CD4-positive, alpha-beta T cell treated with Interleukin-1 beta for 1 hour (primary cell): Measurements from ENCODE around the gene CCDC160.
"Not testable (repeated sequence)": the region's sequence is repeated elsewhere in the genome, so short reads cannot be mapped to it uniquely, and the experiment has no call there.

Experiments
- DNase-seq, 2 donors: peaks; one replicate each; pipeline ENCODE4 v3.0.0-alpha.2; 2020 to 2022

The CCDC160 gene

DNA sequence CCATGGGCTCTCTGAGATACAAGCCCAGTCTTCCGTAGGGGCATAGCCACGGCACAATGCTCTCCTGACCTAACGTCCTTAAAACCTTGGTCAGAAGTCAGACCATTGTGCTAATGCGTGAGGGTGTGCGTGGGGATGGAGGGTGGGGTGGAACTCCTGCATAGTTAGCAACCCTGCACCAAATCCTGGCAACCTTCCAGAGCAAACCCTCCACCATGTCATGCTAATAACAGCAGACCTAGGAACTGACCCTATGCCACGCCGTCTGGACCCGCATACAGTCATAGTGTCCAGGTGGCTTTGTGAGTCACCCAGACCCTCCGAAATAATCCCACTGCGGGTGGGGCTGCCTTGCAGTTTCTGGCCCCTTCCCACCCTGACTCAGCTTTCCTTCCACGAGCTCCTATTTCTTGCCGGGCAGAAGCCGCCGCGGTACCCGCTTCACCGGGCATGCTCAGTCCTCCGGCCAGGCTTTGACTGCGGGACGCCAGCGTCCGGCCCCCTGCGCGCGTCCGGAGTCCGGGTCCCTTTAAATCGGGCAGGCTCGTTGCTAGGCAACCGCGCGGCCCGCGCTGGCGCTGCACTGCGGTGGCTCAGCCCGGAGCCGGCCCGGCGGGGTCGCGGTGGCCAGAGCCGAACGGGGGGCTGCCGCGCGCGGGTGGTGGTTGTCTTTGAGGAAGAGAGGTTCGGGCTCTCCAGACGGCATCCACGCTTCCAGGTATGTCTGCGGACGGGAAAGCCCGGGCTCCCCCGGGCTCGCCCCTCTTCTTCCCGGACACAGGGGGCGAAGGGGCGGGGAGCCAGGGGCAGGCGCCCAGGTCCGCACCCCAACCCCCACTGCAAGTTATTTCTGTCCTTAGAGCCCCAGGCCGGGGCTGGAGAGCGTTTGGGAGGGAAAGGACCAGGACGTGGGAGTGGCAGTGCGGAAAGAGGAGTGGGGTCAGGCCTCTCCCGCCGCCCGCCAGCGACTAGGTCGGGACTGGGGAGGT is at the start of gene CCDC160:
Gene CCDC160, plus strand, starts transcription at position 557 of the 989 bp plus-strand sequence. CDS start 7,619 bp downstream, outside the sequence.
- DNase-seq, result no peak

DNA sequence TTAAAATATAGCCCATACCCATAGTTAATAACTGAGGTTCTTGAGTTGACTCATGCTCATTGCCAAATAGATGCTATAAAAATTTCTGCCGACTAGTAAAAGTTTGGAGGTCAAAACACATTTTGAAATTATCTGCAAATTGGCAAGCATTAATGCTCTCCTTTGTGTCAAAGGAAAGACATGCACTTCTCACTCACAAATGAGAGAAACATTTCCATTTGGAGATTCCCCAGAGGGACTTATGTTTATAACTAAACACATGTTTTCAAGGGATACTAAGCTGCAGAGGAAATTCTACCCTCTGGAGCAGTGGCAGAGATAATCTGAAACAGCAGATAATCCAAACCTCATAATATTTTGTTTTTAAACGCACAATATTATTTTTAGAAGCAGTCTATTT is 45.7 kb upstream of the CCDC160 start:
- DNase-seq, result no peak

DNA sequence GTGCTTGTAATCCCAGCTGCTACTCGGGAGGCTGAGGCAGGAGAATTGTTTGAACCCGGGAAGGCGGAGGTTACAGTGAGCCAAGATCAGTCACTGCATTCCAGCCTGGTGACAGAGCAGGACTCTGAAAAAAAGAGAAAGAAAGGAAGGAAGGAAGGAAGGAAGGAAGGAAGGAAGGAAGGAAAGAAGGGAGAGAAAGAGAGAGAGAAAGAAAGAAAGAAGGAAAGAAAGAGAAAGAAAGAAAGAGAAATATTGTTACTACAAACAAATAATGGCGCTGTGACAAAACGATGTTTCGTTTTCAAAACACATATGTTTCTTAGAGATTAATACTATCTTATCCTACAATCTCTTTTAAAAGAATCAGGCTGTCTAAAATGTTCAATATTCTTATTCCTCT is 42.1 kb upstream of the CCDC160 start:
- no peak for DNase-seq

DNA sequence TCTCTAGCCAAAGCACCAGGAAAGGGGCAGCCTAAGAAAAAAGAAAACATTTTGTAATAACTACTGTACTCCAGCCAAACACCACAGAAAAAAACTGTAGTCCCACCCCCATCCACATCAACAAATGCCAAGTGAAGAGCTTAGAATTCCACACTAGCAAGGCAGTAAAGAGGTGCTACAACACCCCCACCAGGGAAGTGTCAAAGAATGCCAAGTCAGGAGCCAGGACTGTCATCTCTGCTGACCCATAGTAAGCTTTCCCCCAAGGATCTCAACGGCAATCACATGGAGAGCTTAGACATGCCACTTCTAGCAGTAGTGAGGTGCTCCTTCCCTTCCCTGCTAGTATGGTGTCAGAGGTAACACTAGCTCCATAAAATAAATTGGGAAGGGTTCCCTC is 34.4 kb upstream of the CCDC160 start:
- DNase-seq, result no peak

DNA sequence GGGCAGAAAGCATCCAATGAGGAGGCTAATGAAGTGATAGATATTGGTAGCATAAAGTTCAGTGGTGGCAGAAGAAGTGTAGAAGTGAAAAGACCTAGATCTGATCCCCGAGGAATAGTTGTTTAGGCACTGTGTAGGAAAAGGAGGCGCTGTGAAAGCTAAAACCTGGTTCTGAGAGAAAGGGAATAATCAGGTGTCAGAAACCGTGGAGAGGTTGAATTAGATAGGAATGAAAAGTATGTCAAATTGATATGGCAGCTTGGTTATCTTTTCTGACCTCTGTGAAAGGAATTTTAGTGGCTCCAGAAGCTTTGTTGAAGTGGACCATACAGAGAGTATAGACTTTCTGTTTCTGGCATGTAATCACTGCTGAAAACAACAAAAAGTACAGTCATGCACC is 30.8 kb upstream of the CCDC160 start:
- no peak for DNase-seq

DNA sequence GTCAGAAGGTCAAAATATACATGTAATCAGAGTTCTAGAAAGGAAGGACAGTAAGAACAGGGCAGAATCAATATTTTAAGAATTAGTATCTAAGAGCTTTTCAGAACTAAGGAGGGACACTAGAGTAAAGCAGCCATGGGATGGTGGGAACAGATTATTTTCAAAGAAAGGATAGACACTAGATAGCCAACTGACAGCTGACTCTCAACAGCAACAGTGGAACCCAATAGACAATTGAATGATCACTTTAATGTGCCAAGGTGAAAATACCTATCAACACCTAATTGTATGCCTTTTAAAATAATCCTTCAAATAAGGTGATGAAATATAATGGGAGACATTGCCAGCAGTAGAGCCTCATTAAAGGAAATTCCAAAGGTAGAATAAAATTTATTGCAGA is 26.5 kb upstream of the CCDC160 start:
- no peak for DNase-seq

DNA sequence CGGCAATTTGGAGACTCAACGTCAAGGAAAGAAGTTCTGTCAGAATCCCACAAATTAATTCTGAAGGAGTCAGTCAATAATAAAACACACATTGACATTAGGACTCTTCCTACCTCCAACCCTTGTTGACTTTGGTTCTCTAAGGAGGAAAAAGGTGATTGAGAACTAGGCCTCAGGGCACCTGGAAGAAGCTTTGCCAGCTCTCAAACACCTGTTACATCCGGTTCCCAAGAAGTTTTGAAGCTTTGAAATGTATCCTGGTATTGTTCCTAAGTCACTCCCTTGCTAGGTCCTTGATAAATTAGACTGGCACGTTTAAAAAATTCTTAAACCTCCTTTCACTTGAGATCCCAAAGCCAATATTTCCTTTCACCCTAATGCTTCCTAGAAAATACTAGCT is 1.7 kb upstream of the CCDC160 start:
- no peak for DNase-seq

DNA sequence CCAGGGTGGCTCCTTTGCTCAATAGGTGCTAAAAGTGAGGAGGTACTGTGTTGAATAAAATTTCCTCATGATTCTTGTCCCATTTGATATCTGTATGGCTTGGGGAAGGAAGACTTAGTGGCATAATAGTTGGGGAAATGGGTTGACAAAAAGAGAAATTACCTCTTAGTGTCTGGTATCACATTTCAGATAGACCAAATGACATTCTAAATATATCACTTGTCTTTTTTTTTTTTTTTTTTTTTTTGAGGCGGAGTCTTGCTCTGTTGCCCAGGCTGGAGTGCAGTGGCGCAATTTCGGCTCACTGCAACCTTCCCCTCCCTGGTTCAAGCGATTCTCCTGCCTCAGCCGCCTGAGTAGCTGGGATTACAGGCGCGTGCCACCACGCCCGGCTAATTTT is 1.2 kb downstream of the CCDC160 start:
- not testable (repeated sequence) for DNase-seq

DNA sequence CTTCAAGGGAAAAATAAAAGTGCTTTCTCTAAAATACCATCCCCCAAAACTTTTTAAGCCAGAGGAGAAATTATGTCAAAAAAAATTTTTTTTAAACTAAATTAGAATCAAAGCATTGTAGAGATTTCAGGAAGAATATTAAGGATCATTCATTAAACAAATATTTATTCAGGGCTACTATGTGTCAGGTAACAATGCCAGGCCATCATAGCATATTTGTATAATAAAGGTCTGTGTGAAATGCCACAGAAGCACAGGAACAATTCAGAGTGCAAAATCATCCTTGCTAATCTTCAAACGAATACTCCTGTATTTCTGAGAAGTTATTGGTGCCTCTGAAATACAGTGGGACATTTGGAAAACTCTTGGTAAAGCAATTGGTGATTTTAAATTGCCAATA is 2.0 kb downstream of the CCDC160 start:
- DNase-seq, result no peak

DNA sequence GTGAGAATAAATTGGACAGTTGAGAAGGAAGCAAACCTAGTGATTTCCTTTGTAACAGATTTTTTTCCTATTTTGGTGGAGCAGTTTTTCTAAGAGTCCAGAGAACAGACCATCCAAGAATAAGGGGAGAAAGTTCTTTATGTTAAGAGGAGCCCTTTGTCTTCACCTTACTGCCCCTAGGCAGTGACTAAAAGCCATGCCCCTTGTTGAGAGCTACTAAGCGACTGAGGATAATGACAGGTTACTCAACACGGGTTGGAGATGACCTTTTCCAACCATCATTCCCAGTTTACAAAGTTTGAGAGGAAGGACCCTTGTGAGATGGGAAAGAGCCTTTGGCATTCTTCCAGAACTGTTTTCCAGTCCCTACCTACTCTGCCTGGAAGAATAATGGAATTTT is 3.2 kb downstream of the CCDC160 start:
- no peak for DNase-seq

DNA sequence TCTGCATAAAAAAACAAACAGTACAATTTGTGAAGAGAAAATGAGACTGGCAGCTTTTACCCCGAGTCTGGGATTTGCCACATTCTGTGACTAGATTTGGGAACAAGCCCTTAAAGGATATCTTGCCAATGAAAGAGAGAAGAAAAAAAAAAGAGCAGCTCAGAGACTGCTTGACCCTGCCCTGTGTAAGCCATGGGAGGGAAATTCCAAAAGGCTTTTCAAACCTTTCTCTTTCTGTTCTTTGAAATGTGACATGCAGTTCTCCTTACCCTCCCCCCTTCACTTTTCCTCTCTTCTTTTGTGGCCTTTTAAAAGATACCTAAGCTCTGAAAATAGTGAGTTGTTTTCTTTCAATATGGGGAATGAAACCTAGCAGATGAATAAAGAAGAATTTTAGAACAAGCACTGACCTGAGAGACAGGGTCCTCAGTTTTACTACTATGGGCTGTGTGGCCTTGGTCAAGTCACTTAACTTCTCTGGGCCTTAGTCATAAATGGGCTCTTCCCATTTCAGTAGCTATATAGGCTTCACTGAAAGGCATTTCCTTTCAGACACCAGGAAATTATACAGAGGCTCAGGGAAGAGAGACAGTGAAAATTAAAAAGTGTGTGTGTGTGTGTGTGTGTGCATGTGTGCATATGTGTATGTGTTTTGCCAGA is 5.1 kb downstream of the CCDC160 start:
- no peak for DNase-seq

DNA sequence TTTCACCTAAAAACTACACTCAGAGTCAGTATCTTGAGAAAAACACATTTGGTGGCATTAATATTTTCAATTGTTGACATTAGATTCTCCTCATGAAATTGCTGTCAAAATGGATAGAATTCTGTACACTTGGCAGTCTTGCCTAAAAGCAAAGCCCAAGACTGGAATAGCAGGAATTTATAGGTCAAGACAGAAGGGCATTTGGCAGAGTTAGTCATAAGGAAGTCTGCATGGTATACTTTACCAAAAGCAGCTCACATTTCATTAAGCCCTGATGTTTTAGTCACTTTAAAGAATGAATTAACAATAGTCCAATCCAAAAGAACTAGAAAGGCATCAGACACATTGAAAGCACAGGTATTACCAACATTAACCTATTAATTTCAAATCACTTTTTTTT is 7.1 kb downstream of the CCDC160 start:
- DNase-seq, result no peak

DNA sequence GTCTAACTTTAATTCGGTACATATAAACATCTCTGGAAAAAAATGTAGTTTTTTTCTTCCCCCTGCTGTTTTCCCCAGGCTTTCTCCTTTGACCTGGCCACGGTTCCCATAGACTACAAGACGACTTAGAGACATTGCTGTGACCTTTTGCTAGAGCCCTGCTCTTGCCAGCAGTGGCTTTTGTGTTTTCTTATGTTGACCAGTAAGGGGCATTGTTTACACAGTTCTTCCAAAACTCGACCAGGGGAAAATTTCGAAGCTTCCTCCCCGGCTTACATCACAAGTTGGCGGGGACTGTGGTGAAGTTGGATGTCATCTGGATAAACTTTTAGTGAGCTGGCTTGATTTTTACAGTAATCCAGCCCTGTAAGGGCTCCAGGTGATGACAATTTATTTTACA is 9.3 kb downstream of the CCDC160 start:
- no peak for DNase-seq

DNA sequence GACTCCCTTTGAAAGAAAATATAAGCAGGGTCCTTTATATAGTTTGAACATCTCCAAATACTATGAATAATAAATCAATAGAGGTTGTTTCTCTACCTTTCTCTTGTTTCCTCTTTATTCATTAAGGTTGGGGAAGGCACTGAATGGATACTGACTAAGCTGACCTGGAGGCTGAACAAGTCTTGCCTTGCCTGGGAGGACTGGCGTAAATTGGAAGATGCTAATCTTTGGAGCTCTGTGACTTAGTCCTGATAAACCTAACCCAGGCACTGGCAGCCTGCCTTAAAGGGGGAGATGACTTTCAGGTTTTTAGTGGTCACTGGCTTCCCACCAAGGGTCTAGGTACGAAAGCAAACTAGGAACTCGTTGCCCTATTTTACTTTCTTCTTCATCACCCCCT is 10.5 kb downstream of the CCDC160 start:
- DNase-seq, result no peak

DNA sequence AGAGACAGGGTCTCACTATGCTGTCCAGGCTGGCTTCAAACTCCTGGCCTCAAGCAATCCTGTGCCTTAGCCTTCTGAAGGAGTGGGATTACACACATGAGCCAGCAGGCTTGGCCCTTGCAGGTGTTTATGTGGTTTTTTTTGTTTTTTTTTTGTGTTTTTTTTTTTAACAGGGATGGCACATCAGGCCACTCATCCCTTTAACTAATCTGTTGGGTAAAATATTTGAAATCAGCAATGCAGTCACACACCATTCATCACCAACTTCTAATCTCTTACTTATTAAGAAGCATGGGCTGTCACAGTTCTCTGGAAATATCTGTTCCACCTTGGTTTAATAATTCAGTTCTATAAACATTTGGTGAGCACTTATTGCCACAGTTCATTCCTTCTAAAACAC is 12.3 kb downstream of the CCDC160 start:
- DNase-seq, result no peak

DNA sequence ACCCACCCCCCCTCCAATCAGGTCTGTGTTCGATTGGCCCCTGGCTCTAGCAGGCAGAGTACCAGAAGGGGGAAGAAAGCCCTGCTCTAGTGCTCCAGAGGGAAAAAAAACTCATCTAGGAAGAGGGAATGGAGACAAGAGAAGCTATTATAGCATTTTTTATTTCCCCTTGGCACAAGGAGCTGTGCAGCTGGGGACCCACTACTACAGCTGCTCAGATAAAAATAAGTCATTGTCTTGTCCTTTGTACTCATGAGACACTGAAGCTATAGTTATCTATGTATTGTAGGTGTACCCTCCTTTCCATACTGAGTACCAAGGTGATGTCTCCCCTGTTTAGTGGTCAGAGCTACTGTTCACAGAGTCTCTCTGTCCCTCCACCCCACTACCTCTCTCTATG is 14.3 kb downstream of the CCDC160 start:
- no peak for DNase-seq

DNA sequence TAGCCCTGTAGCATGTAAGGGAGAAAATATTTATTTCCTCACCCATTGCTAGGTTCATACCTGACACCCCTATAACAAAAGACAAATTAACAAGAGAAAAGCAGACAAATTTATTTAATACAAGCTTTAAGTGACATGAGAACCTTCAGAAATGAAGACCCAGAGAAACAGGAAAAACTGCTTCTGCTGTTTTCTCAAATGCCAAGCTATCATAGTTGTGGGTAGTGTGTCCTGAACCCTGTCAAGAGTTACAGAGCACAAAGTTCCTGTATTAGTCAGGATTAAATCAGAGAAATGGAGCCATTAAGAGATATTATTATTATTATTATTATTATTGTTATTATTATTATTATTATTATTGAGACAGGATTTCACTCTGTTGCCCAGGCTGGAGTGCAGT is 17.5 kb downstream of the CCDC160 start:
- DNase-seq, result no peak

DNA sequence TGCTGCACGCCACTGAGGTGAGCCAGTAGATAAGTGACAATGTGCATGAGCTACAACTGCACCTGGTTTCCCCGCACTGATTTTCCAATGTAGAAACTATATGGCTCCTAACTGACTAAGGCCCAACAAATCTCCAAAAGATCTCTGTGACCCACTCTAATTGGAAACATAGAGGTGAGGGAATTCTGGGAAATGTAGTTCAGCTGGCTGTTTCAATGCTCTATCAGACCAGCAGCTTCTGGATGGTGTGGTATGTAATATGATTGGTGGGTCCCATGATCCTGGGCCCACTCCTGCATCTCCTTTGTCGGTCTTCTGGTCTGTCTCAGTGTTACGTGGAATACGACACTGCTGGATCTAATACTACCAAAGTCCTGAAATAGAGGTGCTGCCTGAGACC is 18.6 kb downstream of the CCDC160 start:
- no peak for DNase-seq

DNA sequence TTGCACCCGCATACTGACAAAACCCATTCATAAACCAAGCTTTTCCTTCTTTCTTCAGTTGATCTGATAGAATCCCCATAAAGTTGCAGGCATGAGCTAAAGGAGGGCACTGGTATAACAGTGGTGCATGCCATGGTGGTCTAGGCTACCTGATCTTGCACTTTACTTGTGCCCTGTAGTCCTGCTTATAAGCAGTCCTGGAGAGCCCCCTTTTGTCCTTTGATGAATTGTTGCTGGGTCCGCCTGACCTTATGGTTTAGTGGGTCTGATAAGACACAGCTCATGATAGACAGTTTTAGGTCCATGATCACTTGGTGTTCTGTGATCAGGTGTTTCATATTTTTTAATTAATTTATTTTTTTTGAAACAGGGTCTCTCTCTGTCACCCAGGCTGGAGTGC is 19.7 kb downstream of the CCDC160 start:
- DNase-seq, result no peak

DNA sequence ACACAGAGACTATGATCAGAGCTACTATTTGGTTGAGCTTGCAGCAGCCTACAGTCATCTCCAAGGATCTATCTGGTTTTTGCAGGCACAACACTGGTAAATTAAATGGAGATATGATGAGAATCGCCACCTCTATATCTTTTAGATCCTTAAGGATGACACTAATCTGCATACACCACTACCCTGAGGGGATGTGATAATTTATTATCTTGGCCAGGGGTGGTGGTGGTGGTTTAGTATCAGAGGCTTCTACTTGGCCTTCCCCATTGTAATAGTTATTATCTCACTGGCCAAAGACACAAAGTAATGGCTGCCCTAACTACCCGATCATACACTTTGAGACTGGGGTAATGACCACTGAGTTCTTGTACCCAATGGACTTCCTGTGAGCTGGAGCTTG is 21.2 kb downstream of the CCDC160 start:
- no peak for DNase-seq

DNA sequence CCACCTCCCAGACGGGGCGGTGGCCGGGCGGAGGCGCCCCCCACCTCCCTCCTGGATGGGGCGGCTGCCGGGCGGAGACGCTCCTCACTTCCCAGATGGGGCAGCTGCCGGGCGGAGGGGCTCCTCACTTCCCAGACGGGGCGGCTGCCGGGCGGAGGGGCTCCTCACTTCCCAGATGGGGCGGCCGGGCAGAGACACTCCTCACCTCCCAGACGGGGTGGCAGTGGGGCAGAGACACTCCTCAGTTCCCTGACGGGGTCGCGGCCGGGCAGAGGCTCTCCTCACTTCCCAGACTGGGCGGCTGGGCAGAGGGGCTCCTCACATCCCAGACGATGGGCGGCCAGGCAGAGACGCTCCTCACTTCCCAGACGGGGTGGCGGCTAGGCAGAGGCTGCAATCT is 49.0 kb downstream of the CCDC160 start:
- not testable (repeated sequence) for DNase-seq

DNA sequence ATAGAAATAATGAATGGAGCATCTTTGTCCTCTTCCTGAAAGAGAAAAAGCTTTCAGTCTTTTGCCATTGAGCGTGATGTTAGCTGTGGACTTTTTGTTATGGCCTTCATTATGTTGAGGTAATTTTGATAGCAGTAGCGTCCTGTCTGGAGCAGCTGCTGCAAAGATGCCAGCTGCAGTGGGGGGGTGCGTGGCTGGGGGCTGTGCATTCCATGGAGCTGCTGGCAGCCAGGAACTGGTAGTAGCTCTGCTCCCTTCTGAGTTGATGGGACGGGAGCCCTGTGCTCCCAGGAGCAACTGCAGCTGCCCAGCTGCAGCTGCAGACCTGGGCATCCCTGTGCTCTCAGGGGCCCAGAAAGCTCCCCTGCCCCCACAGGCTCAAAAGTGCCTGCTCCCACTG is 50.4 kb downstream of the CCDC160 start:
- no peak for DNase-seq

DNA sequence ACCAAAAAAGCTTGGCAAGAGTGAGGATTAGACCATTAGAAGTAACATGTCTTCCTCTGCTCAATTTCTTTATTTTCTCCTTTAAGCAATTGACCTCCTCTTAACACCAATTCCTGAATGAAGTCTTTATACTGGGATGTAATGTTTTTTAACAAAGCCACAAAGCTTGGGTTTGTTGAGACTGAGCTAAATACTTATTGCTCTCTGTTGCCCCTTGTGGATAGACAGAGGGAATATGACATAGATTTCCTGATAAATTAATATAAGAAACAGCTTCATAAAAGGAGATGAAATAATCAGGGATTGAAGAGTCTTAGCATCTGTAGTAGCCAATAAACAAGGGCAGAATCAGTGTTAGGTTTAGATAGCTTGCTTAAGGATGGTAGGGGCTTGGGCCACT is 57.6 kb downstream of the CCDC160 start:
- no peak for DNase-seq
